HCT116 (cell line): Measurements from ENCODE around the gene ANXA3. TPM values are rescaled to one million over a fixed set of nuclear protein-coding genes. Genes with fewer than 3 reads are reported as not detected.

Experiments
- ATAC-seq: fragments of 200-7000 bp; cut with Tn5 transposase; 2 replicates; pipeline ENCODE4 v1.9.1; 2020; ENCODE audit warnings: mild to moderate bottlenecking, moderate library complexity
- BruUV-seq: library from RNA; stranded (reverse); fragments of 400-500 nt; replicated peaks from 2 replicates; lab custom pipeline; 2021; lab: Mats Ljungman, UMichigan
- CTCF ChIA-PET: fragments of 300-600 bp; sonication (Branson Sonifier 250); formaldehyde crosslinking; loops from one replicate; lab custom pipeline; 2021; ENCODE audit warnings: antibody characterized with exemption; lab: Charles Lee
- POLR2A ChIA-PET: fragments of 300-600, 350-600 bp; sonication (Branson Sonifier 250); formaldehyde crosslinking; loops from one replicate; lab custom pipeline; 2021; ENCODE audit warnings: antibody characterized with exemption; lab: Charles Lee
- RAD21 ChIA-PET, 2 experiments: fragments of 300-600 bp; sonication (Branson Sonifier 250); formaldehyde crosslinking; loops; one replicate each; lab custom pipeline; 2023; ENCODE audit warnings: low total read pairs in 2 of 2; ENCODE audit not compliant: uncharacterized antibody in 2 of 2, unreplicated experiment in 2 of 2, low non-redundant PET in 1 of 2; lab: Charles Lee
- DNase-seq: peaks from one replicate; pipeline ENCODE4 v3.0.0-alpha.2; 2010; ENCODE audit warnings: low read depth, low spot score
- H2AFZ ChIP-seq: fragments of 200-600 bp; shearing (Covaris generic), sonication (generic); 2 replicates; pipeline ENCODE4 v1.6.1; 2017; ENCODE audit warnings: low read depth, mixed run types, mixed read lengths, antibody characterized with exemption, low read length; ENCODE audit not compliant: poor library complexity, severe bottlenecking
- H3K27ac ChIP-seq: 2 replicates; pipeline ENCODE4 v1.5.1; 2012; ENCODE audit warnings: low read depth, low read length
- H3K27me3 ChIP-seq: fragments of 200-600 bp; sonication (generic); 2 replicates; pipeline ENCODE4 v1.6.1; 2016; ENCODE audit warnings: mixed run types, low read length, mixed read lengths; ENCODE audit not compliant: insufficient read depth
- H3K36me3 ChIP-seq, 2 experiments: fragments of 200-500 bp in 1 of 2; fragments of 200-600 bp in 1 of 2; sonication (Bioruptor generic) in 1 of 2; sonication (generic) in 1 of 2; 2 replicates each; pipeline versions ENCODE4 v1.5.1 to v1.6.1; 2014 to 2016; ENCODE audit warnings: low read length in 2 of 2, inconsistent platforms in 1 of 2, mixed read lengths in 1 of 2, mixed run types in 1 of 2; ENCODE audit not compliant: insufficient read depth in 2 of 2, control insufficient read depth in 1 of 2
- H3K4me1 ChIP-seq, 2 experiments: fragments of 200-600 bp in 1 of 2; sonication (generic) in 1 of 2; 2 replicates each; pipeline versions ENCODE4 v1.5.1 to v1.6.1; 2012 to 2017; ENCODE audit warnings: low read length in 2 of 2, inconsistent platforms in 1 of 2, mild to moderate bottlenecking in 1 of 2, mixed read lengths in 1 of 2, mixed run types in 1 of 2, moderate library complexity in 1 of 2; ENCODE audit not compliant: insufficient read depth in 2 of 2, control insufficient read depth in 1 of 2
- H3K4me2 ChIP-seq: fragments of 200-600 bp; sonication (generic); 2 replicates; pipeline ENCODE4 v1.6.1; 2017; ENCODE audit warnings: mixed run types, low read length, mixed read lengths
- H3K4me3 ChIP-seq, 2 experiments: fragments of 200-600 bp in 1 of 2; sonication (generic) in 1 of 2; replicated peaks in 1 of 2; 2 replicates each; pipeline ENCODE4 v1.5.1; 2011 to 2016; ENCODE audit warnings: low read length in 2 of 2, control low read depth in 1 of 2, low read depth in 1 of 2, mild to moderate bottlenecking in 1 of 2, mixed read lengths in 1 of 2, mixed run types in 1 of 2
- H3K79me2 ChIP-seq: fragments of 200-600 bp; sonication (generic); 2 replicates; pipeline ENCODE4 v1.6.1; 2017; ENCODE audit warnings: mild to moderate bottlenecking, mixed run types, low read length, moderate library complexity, mixed read lengths; ENCODE audit not compliant: insufficient read depth
- H3K9ac ChIP-seq: fragments of 200-600 bp; sonication (generic); 2 replicates; pipeline ENCODE4 v1.6.1; 2016; ENCODE audit warnings: low read length, mixed read lengths
- H3K9me2 ChIP-seq: fragments of 200-600 bp; sonication (generic), shearing (Covaris generic); 2 replicates; pipeline ENCODE4 v1.6.1; 2017; ENCODE audit warnings: mixed run types, mild to moderate bottlenecking, moderate library complexity; ENCODE audit not compliant: insufficient read depth
- H3K9me3 ChIP-seq, 2 experiments: fragments of 200-500 bp in 1 of 2; fragments of 200-600 bp in 1 of 2; sonication (Bioruptor generic) in 1 of 2; sonication (generic) in 1 of 2; 2 replicates each; pipeline ENCODE4 v1.6.1; 2014 to 2017; ENCODE audit warnings: low read length in 2 of 2, mixed read lengths in 2 of 2, inconsistent platforms in 1 of 2, low read depth in 1 of 2, mild to moderate bottlenecking in 1 of 2, mixed run types in 1 of 2, moderate library complexity in 1 of 2; ENCODE audit not compliant: control insufficient read depth in 1 of 2, insufficient read depth in 1 of 2
- H4K20me1 ChIP-seq: fragments of 200-600 bp; sonication (generic), shearing (Covaris generic); 2 replicates; pipeline ENCODE4 v1.6.1; 2017; ENCODE audit warnings: mixed run types, mild to moderate bottlenecking, moderate library complexity; ENCODE audit not compliant: insufficient read depth
- EGR1 ChIP-seq: IDR thresholded peaks from 2 replicates; pipeline ENCODE4 v1.6.1; 2012; ENCODE audit warnings: low read depth
- MAX ChIP-seq: IDR thresholded peaks from 2 replicates; pipeline ENCODE4 v1.6.1; 2012
- POLR2A ChIP-seq: IDR thresholded peaks from 2 replicates; pipeline ENCODE4 v1.7.0; 2011; ENCODE audit warnings: borderline replicate concordance; ENCODE audit not compliant: insufficient read depth, insufficient read length; ENCODE audit errors: extremely low read depth
- RAD21 ChIP-seq: IDR thresholded peaks from 2 replicates; pipeline ENCODE4 v1.6.1; 2012; ENCODE audit warnings: low read depth, mild to moderate bottlenecking
- SIN3A ChIP-seq: IDR thresholded peaks from 2 replicates; pipeline ENCODE4 v1.6.1; 2012; ENCODE audit warnings: low read depth
- TCF7L2 ChIP-seq: IDR thresholded peaks from 2 replicates; pipeline ENCODE4 v1.7.0; 2011; ENCODE audit warnings: borderline replicate concordance, inconsistent platforms; ENCODE audit not compliant: insufficient read depth, insufficient read length; ENCODE audit errors: extremely low read depth
- YY1 ChIP-seq: IDR thresholded peaks from 2 replicates; pipeline ENCODE4 v1.6.1; 2011; ENCODE audit warnings: low read length, low read depth, moderate library complexity, mild to moderate bottlenecking; ENCODE audit not compliant: insufficient replicate concordance; ENCODE audit errors: extremely low read depth
- ZFX ChIP-seq: fragments of 450-650 bp; IDR thresholded peaks from 2 replicates; pipeline ENCODE4 v1.6.1; 2017
- ZNF274 ChIP-seq: fragments of 200-500 bp; sonication (Bioruptor generic); IDR thresholded peaks from 2 replicates; pipeline ENCODE4 v1.6.1; 2014; ENCODE audit warnings: mild to moderate bottlenecking, low read depth, low read length, inconsistent platforms
- intact Hi-C: fragments of 100-400 bp; cut with micrococcal nuclease; formaldehyde crosslinking; loops from 2 replicates; pipeline ENCODE4 v1.10.0; 2022
- total RNA-seq: library from RNA; stranded (reverse); gene quantifications from one replicate; pipeline ENCODE4 v1.2.1, GENCODE V29; 2021; ENCODE audit not compliant: unreplicated experiment
- TF ChIP-seq, protein P1 (sequence below), 3 experiments: fragments of 200-600 bp in 1 of 3; sonication (generic) in 1 of 3; IDR thresholded peaks in 2 of 3; conservative IDR thresholded peaks in 1 of 3; 2 replicates each; pipeline ENCODE4 v1.5.1; 2012 to 2017; ENCODE audit warnings: low read depth in 2 of 3, low read length in 2 of 3, antibody characterized with exemption in 1 of 3, borderline replicate concordance in 1 of 3, control low read depth in 1 of 3, mild to moderate bottlenecking in 1 of 3, mixed read lengths in 1 of 3, mixed run types in 1 of 3, moderate library complexity in 1 of 3; ENCODE audit not compliant: insufficient read depth in 1 of 3

The ANXA3 gene
- total RNA-seq, 1 experiment from 2014 or later, result 158 TPM

- RAD21 ChIA-PET, result no interaction called here
- CTCF ChIA-PET, result no interaction called here
- no peaks in the 10 kb centered on the region for H3K9me2 ChIP-seq
- H3K4me3 ChIP-seq, result no peak overlapping the region
- no TSS peak for BruUV-seq
- ATAC-seq (no peak), DNase-seq (no peak)
- POLR2A ChIA-PET, result no interaction called here
- H3K9ac ChIP-seq, result no peak overlapping the region
- no peak overlapping the region for H3K27ac ChIP-seq
- TF ChIP-seq ZNF274 (no peak), POLR2A (no peak), SIN3A (no peak), ZFX (no peak), EGR1 (no peak), RAD21 (no peak), TCF7L2 (no peak), YY1 (no peak), MAX (no peak)
- TF ChIP-seq, protein P1, sequence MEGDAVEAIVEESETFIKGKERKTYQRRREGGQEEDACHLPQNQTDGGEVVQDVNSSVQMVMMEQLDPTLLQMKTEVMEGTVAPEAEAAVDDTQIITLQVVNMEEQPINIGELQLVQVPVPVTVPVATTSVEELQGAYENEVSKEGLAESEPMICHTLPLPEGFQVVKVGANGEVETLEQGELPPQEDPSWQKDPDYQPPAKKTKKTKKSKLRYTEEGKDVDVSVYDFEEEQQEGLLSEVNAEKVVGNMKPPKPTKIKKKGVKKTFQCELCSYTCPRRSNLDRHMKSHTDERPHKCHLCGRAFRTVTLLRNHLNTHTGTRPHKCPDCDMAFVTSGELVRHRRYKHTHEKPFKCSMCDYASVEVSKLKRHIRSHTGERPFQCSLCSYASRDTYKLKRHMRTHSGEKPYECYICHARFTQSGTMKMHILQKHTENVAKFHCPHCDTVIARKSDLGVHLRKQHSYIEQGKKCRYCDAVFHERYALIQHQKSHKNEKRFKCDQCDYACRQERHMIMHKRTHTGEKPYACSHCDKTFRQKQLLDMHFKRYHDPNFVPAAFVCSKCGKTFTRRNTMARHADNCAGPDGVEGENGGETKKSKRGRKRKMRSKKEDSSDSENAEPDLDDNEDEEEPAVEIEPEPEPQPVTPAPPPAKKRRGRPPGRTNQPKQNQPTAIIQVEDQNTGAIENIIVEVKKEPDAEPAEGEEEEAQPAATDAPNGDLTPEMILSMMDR (IDR thresholded peaks at IDR 0.05 in 2 of 3, conservative IDR thresholded peaks at IDR 0.05 in 1 of 3; ENCODE audit: borderline replicate concordance in 1 of 3, insufficient read depth in 1 of 3, low read depth in 2 of 3, low read length in 2 of 3), result no peak
- intact Hi-C loops, result no loop called here
- peaks cover 0 to 48% of the 10 kb centered on the region in 2 experiments; a peak in 2 of 4 replicates for H3K36me3 ChIP-seq
- no peak overlapping the region for H3K4me2 ChIP-seq
- no peaks in the 10 kb centered on the region for H3K79me2 ChIP-seq
- H3K27me3 ChIP-seq, result no peaks in the 10 kb centered on the region
- H3K9me3 ChIP-seq, result no peaks in the 10 kb centered on the region
- H3K4me1 ChIP-seq, result no peaks in the 10 kb centered on the region
- H2AFZ ChIP-seq, result no peak overlapping the region
- H4K20me1 ChIP-seq, result 0 out of 2 replicates have a peak, but pooled peaks cover 3% of the 10 kb centered on the region
Measured at GRCh38 chr4:78609580-78609979, 58.0 kb downstream of the ANXA3 start.
